Gastrocnemius medialis (tissue), 4 donors: ENCODE data around the gene PSORS1C2. TPM values are rescaled to one million over a fixed set of nuclear protein-coding genes. Genes with fewer than 3 reads are reported as not detected.

Experiments used
- ATAC-seq, 2 donors: fragments of 150-250 bp; one replicate each; pipeline ENCODE4 v1.9.1; 2016
- DNase-seq, 2 donors: peaks; one replicate each; pipeline ENCODE4 v3.0.0-alpha.2; 2019
- H3K27ac ChIP-seq, 4 donors: fragments of 200-600 bp; sonication (generic); 1 replicate in 1 of 4; 2 replicates in 3 of 4; pipeline ENCODE4 v1.5.1; 2016 to 2018; ENCODE audit warnings: mild to moderate bottlenecking in 2 of 4, moderate library complexity in 1 of 4
- H3K27me3 ChIP-seq, 3 donors: fragments of 200-600 bp; sonication (generic) in 2 of 3; 1 replicate in 1 of 3; 2 replicates in 2 of 3; pipeline versions ENCODE4 v1.5.1 to v1.6.0; 2016 to 2019; ENCODE audit warnings: mild to moderate bottlenecking in 1 of 3, moderate library complexity in 1 of 3
- H3K36me3 ChIP-seq, 2 donors: fragments of 200-600 bp; sonication (generic) in 1 of 2; one replicate each; pipeline ENCODE4 v1.5.1; 2017 to 2018
- H3K4me1 ChIP-seq, 2 donors: fragments of 200-600 bp; sonication (generic) in 1 of 2; one replicate each; pipeline ENCODE4 v1.5.1; 2016 to 2017; ENCODE audit warnings: mild to moderate bottlenecking in 2 of 2
- H3K4me3 ChIP-seq, 4 donors: fragments of 200-600 bp; sonication (generic) in 3 of 4; 1 replicate in 1 of 4; 2 replicates in 3 of 4; pipeline ENCODE4 v1.5.1; 2016 to 2019; ENCODE audit warnings: mild to moderate bottlenecking in 2 of 4
- H3K9me3 ChIP-seq, 3 donors: fragments of 200-600 bp; sonication (generic) in 2 of 3; 1 replicate in 1 of 3; 2 replicates in 2 of 3; pipeline ENCODE4 v1.5.1; 2016 to 2019
- CTCF ChIP-seq, 5 experiments: fragments of 450-650 bp in 3 of 5; fragments of 200-600 bp in 2 of 5; sonication (generic) in 2 of 5; IDR thresholded peaks in 4 of 5; conservative IDR thresholded peaks in 1 of 5; 1 replicate in 4 of 5; 2 replicates in 1 of 5; pipeline ENCODE4 v1.5.1; 2016 to 2019; ENCODE audit warnings: antibody characterized with exemption in 5 of 5, mild to moderate bottlenecking in 3 of 5, moderate library complexity in 3 of 5
- POLR2A ChIP-seq, 2 donors: fragments of 450-650 bp; IDR thresholded peaks; one replicate each; pipeline ENCODE4 v1.6.1; 2017; ENCODE audit warnings: antibody characterized with exemption in 2 of 2, mild to moderate bottlenecking in 2 of 2, moderate library complexity in 2 of 2
- in situ Hi-C, 4 donors: fragments of 200-750 bp; cut with MboI; loops; one replicate each; pipeline versions ENCODE4 v1.15.0 to v1.8.0; 2017; ENCODE audit warnings: low sequenced_read_pairs in 4 of 4
- intact Hi-C: fragments of 100-400 bp; cut with DNase I; formaldehyde crosslinking; loops from one replicate; pipeline ENCODE4 v1.15.1; 2023; ENCODE audit warnings: low total_unique reads
- total RNA-seq, 4 donors: library from RNA; depleted of rRNA; stranded (reverse); fragments of >200 nt; gene quantifications; one replicate each; pipeline versions ENCODE4 v1.1.0 to v1.2.3, GENCODE V29; 2016

The PSORS1C2 gene
- total RNA-seq, 4 donors from 2014 or later, result not detected

GRCh38 chr6:31103136-31103535 lies 35.7 kb downstream of the PSORS1C2 start:
- no peaks in the 10 kb centered on the region for H3K27me3 ChIP-seq
- in situ Hi-C loops, result no loop called here
- TF ChIP-seq CTCF (IDR thresholded peaks at IDR 0.05 in 4 of 5, conservative IDR thresholded peaks at IDR 0.05 in 1 of 5), result no peak
- TF ChIP-seq POLR2A (IDR thresholded peaks at IDR 0.05), result no peak

GRCh38 chr6:31098449-31098938 lies 40.4 kb downstream of the PSORS1C2 start:
- no peaks in the 10 kb centered on the region for H3K27me3 ChIP-seq
- no peaks in the 10 kb centered on the region for H3K36me3 ChIP-seq
- ATAC-seq, result no peak
- H3K4me3 ChIP-seq, result no peak overlapping the region
- H3K9me3 ChIP-seq, result no peaks in the 10 kb centered on the region
- peaks cover 0 to 9% of the 10 kb centered on the region in 2 donors for H3K4me1 ChIP-seq
- H3K27ac ChIP-seq, result no peak overlapping the region
- intact Hi-C loops (no loop called here), in situ Hi-C loops (loop anchor here in 2 of 4 donors (25.0 kb wide), 2 partner anchors 436 to 561 kb away; partner anchors contain the start of gene DHX16 (in 1 of the 2))
- no peak for DNase-seq
- TF ChIP-seq CTCF (IDR thresholded peaks at IDR 0.05 in 4 of 5, conservative IDR thresholded peaks at IDR 0.05 in 1 of 5), result no peak
- no peak for TF ChIP-seq POLR2A (IDR thresholded peaks at IDR 0.05)

More at GRCh38 chr6:31103136-31103535, 35.7 kb downstream of the PSORS1C2 start:
- DNase-seq, result no peak
- intact Hi-C loops, result no loop called here
- H3K4me3 ChIP-seq, result no peak overlapping the region
- no peaks in the 10 kb centered on the region for H3K9me3 ChIP-seq
- H3K27ac ChIP-seq, result no peak overlapping the region
- H3K4me1 ChIP-seq, result no peaks in the 10 kb centered on the region
- no peaks in the 10 kb centered on the region for H3K36me3 ChIP-seq
- no peak for ATAC-seq

- H3K36me3 ChIP-seq, result no peaks in the 10 kb centered on the region
- ATAC-seq, result no peak
- H3K4me1 ChIP-seq, result peaks cover 0 to 13% of the 10 kb centered on the region in 2 donors
- DNase-seq, result no peak
- H3K27me3 ChIP-seq, result no peaks in the 10 kb centered on the region
- intact Hi-C loops, result no loop called here
- TF ChIP-seq CTCF (IDR thresholded peaks at IDR 0.05 in 4 of 5, conservative IDR thresholded peaks at IDR 0.05 in 1 of 5) (no peak), POLR2A (IDR thresholded peaks at IDR 0.05) (no peak)
- H3K4me3 ChIP-seq, result no peak overlapping the region
- no peaks in the 10 kb centered on the region for H3K9me3 ChIP-seq
- H3K27ac ChIP-seq, result no peak overlapping the region
- in situ Hi-C loops, result loop anchor here in 2 of 4 donors (25.0 kb wide), 2 partner anchors 434 to 559 kb away; partner anchors contain the start of gene DHX16 (in 1 of the 2)
Measured at GRCh38 chr6:31096656-31097055, 42.2 kb downstream of the PSORS1C2 start.

- intact Hi-C loops (no loop called here), in situ Hi-C loops (loop anchor here in 2 of 4 donors (25.0 kb wide), 2 partner anchors 434 to 559 kb away; partner anchors contain the start of gene DHX16 (in 1 of the 2))
- Histone ChIP-seq H3K9me3 (no peaks in the 10 kb centered on the region), H3K27ac (no peak overlapping the region), H3K4me3 (no peak overlapping the region), H3K27me3 (no peaks in the 10 kb centered on the region), H3K36me3 (no peaks in the 10 kb centered on the region), H3K4me1 (peaks cover 0 to 13% of the 10 kb centered on the region in 2 donors)
- DNase-seq (no peak), ATAC-seq (no peak)
- TF ChIP-seq POLR2A (IDR thresholded peaks at IDR 0.05) (no peak), CTCF (IDR thresholded peaks at IDR 0.05 in 4 of 5, conservative IDR thresholded peaks at IDR 0.05 in 1 of 5) (no peak)
Measured at GRCh38 chr6:31096215-31096614, 42.7 kb downstream of the PSORS1C2 start.
